GM12878 (cell line): ENCODE data around the gene EDARADD. TPM values are rescaled to one million over a fixed set of nuclear protein-coding genes. Genes with fewer than 3 reads are reported as not detected.

Experiments
- CBFB ChIP-seq: IDR thresholded peaks from 2 replicates; pipeline ENCODE4 v1.6.1; 2016; ENCODE audit warnings: antibody characterized with exemption, low read depth
- EED ChIP-seq: sonication (generic); IDR thresholded peaks from 2 replicates; pipeline ENCODE4 v1.6.1; 2016; ENCODE audit warnings: antibody characterized with exemption, low read depth
- ETV6 ChIP-seq, 2 experiments: fragments of 450-650 bp in 1 of 2; IDR thresholded peaks in 1 of 2; conservative IDR thresholded peaks in 1 of 2; 2 replicates each; pipeline ENCODE4 v1.6.1; 2014; ENCODE audit warnings: antibody characterized with exemption in 1 of 2, borderline replicate concordance in 1 of 2, low read depth in 1 of 2, mild to moderate bottlenecking in 1 of 2, moderate library complexity in 1 of 2
- GATAD2B ChIP-seq: fragments of 450-650 bp; conservative IDR thresholded peaks from 2 replicates; pipeline ENCODE4 v1.6.1; 2017; ENCODE audit warnings: low read depth, mild to moderate bottlenecking, moderate library complexity
- IKZF2 ChIP-seq, 2 experiments: fragments of 450-650 bp; IDR thresholded peaks; 2 replicates each; pipeline ENCODE4 v1.6.1; 2017; ENCODE audit warnings: mild to moderate bottlenecking in 2 of 2, moderate library complexity in 2 of 2
- SPI1 ChIP-seq: IDR thresholded peaks from 2 replicates; pipeline ENCODE4 v1.6.1; 2011; ENCODE audit warnings: low read depth, mild to moderate bottlenecking, low read length, moderate library complexity, borderline replicate concordance; ENCODE audit not compliant: insufficient read depth
- YBX1 ChIP-seq: fragments of 450-650 bp; IDR thresholded peaks from 2 replicates; pipeline ENCODE4 v1.6.1; 2016; ENCODE audit warnings: antibody characterized with exemption
- polyA plus RNA-seq, 11 experiments: library from polyadenylated mRNA; depleted of rRNA in 4 of 11; unstranded in 6 of 11; stranded (reverse) in 5 of 11; fragments of >200 nt; fragmentation: Nextera tagmentation in 4 of 11; fragmentation: Illumina TruSeq in 1 of 11; extraction: Ambion mirVana in 4 of 11; extraction: Trizol in 1 of 11; gene quantifications; 1 replicate in 1 of 11; 2 replicates in 10 of 11; pipeline versions ENCODE4 v1.2.1 to v1.2.3, GENCODE V29; 2011 to 2016; ENCODE audit warnings: inconsistent platforms in 2 of 11, missing spikeins in 2 of 11, low read depth in 1 of 11
- total RNA-seq, 4 experiments: library from RNA; depleted of rRNA in 3 of 4; stranded (reverse); fragments of >200 nt in 3 of 4; fragmentation: Illumina TruSeq in 1 of 4; extraction: Trizol in 1 of 4; gene quantifications; 2 replicates each; pipeline versions ENCODE4 v1.2.1 to v1.2.3, GENCODE V29; 2013 to 2021
- TF ChIP-seq, protein P1 (sequence below): fragments of 450-650 bp; IDR thresholded peaks from 2 replicates; pipeline ENCODE4 v1.6.1; 2017; ENCODE audit warnings: mild to moderate bottlenecking, low read depth, inconsistent platforms; ENCODE audit not compliant: poor library complexity, severe bottlenecking
- TF ChIP-seq, protein P2 (sequence below): fragments of 450-650 bp; IDR thresholded peaks from 2 replicates; pipeline ENCODE4 v1.6.1; 2016; ENCODE audit warnings: mild to moderate bottlenecking
- TF ChIP-seq, protein P3 (sequence below): fragments of 450-650 bp; conservative IDR thresholded peaks from 2 replicates; pipeline ENCODE4 v1.6.1; 2017; ENCODE audit warnings: mild to moderate bottlenecking, moderate library complexity
- TF ChIP-seq, protein P4 (sequence below): fragments of 450-650 bp; IDR thresholded peaks from 2 replicates; pipeline ENCODE4 v1.6.1; 2018; ENCODE audit warnings: mild to moderate bottlenecking, low read depth, moderate library complexity; ENCODE audit not compliant: partially characterized antibody

EDARADD gene
- total and polyA plus RNA-seq, 10 of the 15 experiments (the other 5 are each of a cell fraction or from before 2014, with no cell fraction given), result 0.58 to 6.1 (median 4.7) TPM

DNA sequence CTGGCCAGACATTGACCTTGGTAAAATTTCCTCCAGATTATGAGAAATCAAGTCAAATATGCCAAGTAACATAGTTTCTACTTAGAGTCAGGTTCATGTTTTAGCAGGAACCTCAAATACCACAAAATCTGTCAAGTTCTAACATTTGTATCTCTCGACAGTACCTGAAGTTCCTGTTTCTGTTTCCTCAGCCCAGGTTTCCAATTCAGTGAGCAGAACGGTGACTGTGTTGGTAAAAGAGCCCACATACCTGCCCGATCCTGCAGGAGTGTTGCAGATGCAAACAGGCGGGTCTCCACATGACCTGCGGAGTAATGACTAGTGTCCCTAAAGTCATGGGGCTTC lies 71.8 kb downstream of the EDARADD start (continued):
- TF ChIP-seq, protein P1, sequence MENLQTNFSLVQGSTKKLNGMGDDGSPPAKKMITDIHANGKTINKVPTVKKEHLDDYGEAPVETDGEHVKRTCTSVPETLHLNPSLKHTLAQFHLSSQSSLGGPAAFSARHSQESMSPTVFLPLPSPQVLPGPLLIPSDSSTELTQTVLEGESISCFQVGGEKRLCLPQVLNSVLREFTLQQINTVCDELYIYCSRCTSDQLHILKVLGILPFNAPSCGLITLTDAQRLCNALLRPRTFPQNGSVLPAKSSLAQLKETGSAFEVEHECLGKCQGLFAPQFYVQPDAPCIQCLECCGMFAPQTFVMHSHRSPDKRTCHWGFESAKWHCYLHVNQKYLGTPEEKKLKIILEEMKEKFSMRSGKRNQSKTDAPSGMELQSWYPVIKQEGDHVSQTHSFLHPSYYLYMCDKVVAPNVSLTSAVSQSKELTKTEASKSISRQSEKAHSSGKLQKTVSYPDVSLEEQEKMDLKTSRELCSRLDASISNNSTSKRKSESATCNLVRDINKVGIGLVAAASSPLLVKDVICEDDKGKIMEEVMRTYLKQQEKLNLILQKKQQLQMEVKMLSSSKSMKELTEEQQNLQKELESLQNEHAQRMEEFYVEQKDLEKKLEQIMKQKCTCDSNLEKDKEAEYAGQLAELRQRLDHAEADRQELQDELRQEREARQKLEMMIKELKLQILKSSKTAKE, result peak; percentile 2
- TF ChIP-seq YBX1 (no peak), EED (peak; percentile 65), IKZF2 (IDR thresholded peaks at IDR 0.05) (peak; percentile 58 to 69; a peak in 3 of 4 replicates), SPI1 (0 out of 2 replicates have a peak, but pooled peaks have one; percentile 28), GATAD2B (0 out of 2 replicates have a peak, but pooled peaks have one; percentile 39), CBFB (peak; percentile 77), ETV6 (conservative IDR thresholded peaks at IDR 0.05 in 1 of 2, IDR thresholded peaks at IDR 0.05 in 1 of 2; ENCODE audit: borderline replicate concordance in 1 of 2, low read depth in 1 of 2) (peak in 1 of 2 experiments; percentile 83; a peak in 1 of 4 replicates)
- TF ChIP-seq, protein P2, sequence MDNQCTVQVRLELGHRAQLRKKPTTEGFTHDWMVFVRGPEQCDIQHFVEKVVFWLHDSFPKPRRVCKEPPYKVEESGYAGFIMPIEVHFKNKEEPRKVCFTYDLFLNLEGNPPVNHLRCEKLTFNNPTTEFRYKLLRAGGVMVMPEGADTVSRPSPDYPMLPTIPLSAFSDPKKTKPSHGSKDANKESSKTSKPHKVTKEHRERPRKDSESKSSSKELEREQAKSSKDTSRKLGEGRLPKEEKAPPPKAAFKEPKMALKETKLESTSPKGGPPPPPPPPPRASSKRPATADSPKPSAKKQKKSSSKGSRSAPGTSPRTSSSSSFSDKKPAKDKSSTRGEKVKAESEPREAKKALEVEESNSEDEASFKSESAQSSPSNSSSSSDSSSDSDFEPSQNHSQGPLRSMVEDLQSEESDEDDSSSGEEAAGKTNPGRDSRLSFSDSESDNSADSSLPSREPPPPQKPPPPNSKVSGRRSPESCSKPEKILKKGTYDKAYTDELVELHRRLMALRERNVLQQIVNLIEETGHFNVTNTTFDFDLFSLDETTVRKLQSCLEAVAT, result peak; percentile 80
- TF ChIP-seq, protein P3, sequence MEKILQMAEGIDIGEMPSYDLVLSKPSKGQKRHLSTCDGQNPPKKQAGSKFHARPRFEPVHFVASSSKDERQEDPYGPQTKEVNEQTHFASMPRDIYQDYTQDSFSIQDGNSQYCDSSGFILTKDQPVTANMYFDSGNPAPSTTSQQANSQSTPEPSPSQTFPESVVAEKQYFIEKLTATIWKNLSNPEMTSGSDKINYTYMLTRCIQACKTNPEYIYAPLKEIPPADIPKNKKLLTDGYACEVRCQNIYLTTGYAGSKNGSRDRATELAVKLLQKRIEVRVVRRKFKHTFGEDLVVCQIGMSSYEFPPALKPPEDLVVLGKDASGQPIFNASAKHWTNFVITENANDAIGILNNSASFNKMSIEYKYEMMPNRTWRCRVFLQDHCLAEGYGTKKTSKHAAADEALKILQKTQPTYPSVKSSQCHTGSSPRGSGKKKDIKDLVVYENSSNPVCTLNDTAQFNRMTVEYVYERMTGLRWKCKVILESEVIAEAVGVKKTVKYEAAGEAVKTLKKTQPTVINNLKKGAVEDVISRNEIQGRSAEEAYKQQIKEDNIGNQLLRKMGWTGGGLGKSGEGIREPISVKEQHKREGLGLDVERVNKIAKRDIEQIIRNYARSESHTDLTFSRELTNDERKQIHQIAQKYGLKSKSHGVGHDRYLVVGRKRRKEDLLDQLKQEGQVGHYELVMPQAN, result no peak
- TF ChIP-seq, protein P4, sequence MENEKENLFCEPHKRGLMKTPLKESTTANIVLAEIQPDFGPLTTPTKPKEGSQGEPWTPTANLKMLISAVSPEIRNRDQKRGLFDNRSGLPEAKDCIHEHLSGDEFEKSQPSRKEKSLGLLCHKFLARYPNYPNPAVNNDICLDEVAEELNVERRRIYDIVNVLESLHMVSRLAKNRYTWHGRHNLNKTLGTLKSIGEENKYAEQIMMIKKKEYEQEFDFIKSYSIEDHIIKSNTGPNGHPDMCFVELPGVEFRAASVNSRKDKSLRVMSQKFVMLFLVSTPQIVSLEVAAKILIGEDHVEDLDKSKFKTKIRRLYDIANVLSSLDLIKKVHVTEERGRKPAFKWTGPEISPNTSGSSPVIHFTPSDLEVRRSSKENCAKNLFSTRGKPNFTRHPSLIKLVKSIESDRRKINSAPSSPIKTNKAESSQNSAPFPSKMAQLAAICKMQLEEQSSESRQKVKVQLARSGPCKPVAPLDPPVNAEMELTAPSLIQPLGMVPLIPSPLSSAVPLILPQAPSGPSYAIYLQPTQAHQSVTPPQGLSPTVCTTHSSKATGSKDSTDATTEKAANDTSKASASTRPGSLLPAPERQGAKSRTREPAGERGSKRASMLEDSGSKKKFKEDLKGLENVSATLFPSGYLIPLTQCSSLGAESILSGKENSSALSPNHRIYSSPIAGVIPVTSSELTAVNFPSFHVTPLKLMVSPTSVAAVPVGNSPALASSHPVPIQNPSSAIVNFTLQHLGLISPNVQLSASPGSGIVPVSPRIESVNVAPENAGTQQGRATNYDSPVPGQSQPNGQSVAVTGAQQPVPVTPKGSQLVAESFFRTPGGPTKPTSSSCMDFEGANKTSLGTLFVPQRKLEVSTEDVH, result no peak
